ENCODE measurements around the gene SLC25A48. TPM values are rescaled to one million over a fixed set of nuclear protein-coding genes. Genes with fewer than 3 reads are reported as not detected.

The SLC25A48 gene
- total RNA-seq, 1 donor from 2014 or later = not detected

GRCh38 chr5:135840959-135841358 is 6.5 kb downstream of the SLC25A48 start:
- TF ChIP-seq CTCF (IDR thresholded peaks at IDR 0.05) = no peak
- Mint-ChIP-seq H3K36me3 (ENCODE audit: unreplicated experiment) (no peaks in the 10 kb centered on the region), H3K4me3 (ENCODE audit: unreplicated experiment) (no peak overlapping the region), H3K27me3 (ENCODE audit: unreplicated experiment) (peaks cover 70% of the 10 kb centered on the region), H3K4me1 (ENCODE audit: unreplicated experiment) (no peaks in the 10 kb centered on the region), H3K9me3 (ENCODE audit: unreplicated experiment) (no peaks in the 10 kb centered on the region), H3K27ac (ENCODE audit: unreplicated experiment) (no peak overlapping the region)
- DNase-seq (ENCODE audit: extremely low spot score, unreplicated experiment) = no peak

GRCh38 chr5:135842737-135843136 is 8.3 kb downstream of the SLC25A48 start:
- no peaks in the 10 kb centered on the region for H3K4me1 Mint-ChIP-seq (ENCODE audit: unreplicated experiment)
- no peaks in the 10 kb centered on the region for H3K36me3 Mint-ChIP-seq (ENCODE audit: unreplicated experiment)
- TF ChIP-seq CTCF (IDR thresholded peaks at IDR 0.05) = no peak
- no peak overlapping the region for H3K4me3 Mint-ChIP-seq (ENCODE audit: unreplicated experiment)
- no peak overlapping the region for H3K27ac Mint-ChIP-seq (ENCODE audit: unreplicated experiment)
- H3K9me3 Mint-ChIP-seq (ENCODE audit: unreplicated experiment) = no peaks in the 10 kb centered on the region
- peaks cover 60% of the 10 kb centered on the region for H3K27me3 Mint-ChIP-seq (ENCODE audit: unreplicated experiment)
- DNase-seq (ENCODE audit: extremely low spot score, unreplicated experiment) = no peak

- TF ChIP-seq CTCF (IDR thresholded peaks at IDR 0.05) = no peak
- Mint-ChIP-seq H3K27ac (ENCODE audit: unreplicated experiment) (no peak overlapping the region), H3K27me3 (ENCODE audit: unreplicated experiment) (peaks cover 54% of the 10 kb centered on the region)
Observed at GRCh38 chr5:135843571-135844337, 9.3 kb downstream of the SLC25A48 start.

GRCh38 chr5:135846311-135846710 is 11.8 kb downstream of the SLC25A48 start:
- H3K4me1 Mint-ChIP-seq (ENCODE audit: unreplicated experiment) = no peaks in the 10 kb centered on the region
- no peaks in the 10 kb centered on the region for H3K36me3 Mint-ChIP-seq (ENCODE audit: unreplicated experiment)
- DNase-seq (ENCODE audit: extremely low spot score, unreplicated experiment) = no peak
- no peak overlapping the region for H3K27ac Mint-ChIP-seq (ENCODE audit: unreplicated experiment)
- H3K27me3 Mint-ChIP-seq (ENCODE audit: unreplicated experiment) = peaks cover 36% of the 10 kb centered on the region
- TF ChIP-seq CTCF (IDR thresholded peaks at IDR 0.05) = no peak
- H3K9me3 Mint-ChIP-seq (ENCODE audit: unreplicated experiment) = no peaks in the 10 kb centered on the region
- no peak overlapping the region for H3K4me3 Mint-ChIP-seq (ENCODE audit: unreplicated experiment)

More at GRCh38 chr5:135843571-135844337, 9.3 kb downstream of the SLC25A48 start:
- Mint-ChIP-seq H3K4me3 (ENCODE audit: unreplicated experiment) (no peak overlapping the region), H3K36me3 (ENCODE audit: unreplicated experiment) (no peaks in the 10 kb centered on the region), H3K4me1 (ENCODE audit: unreplicated experiment) (no peaks in the 10 kb centered on the region), H3K9me3 (ENCODE audit: unreplicated experiment) (no peaks in the 10 kb centered on the region)
- no peak for DNase-seq (ENCODE audit: extremely low spot score, unreplicated experiment)

- Mint-ChIP-seq H3K36me3 (ENCODE audit: unreplicated experiment) (no peaks in the 10 kb centered on the region), H3K27ac (ENCODE audit: unreplicated experiment) (no peak overlapping the region), H3K4me3 (ENCODE audit: unreplicated experiment) (no peak overlapping the region), H3K27me3 (ENCODE audit: unreplicated experiment) (peaks cover 23% of the 10 kb centered on the region), H3K4me1 (ENCODE audit: unreplicated experiment) (no peaks in the 10 kb centered on the region), H3K9me3 (ENCODE audit: unreplicated experiment) (no peaks in the 10 kb centered on the region)
- no peak for TF ChIP-seq CTCF (IDR thresholded peaks at IDR 0.05)
- DNase-seq (ENCODE audit: extremely low spot score, unreplicated experiment) = no peak
Observed at GRCh38 chr5:135847976-135848375, 13.5 kb downstream of the SLC25A48 start.

Data from osteocyte (in vitro differentiated cells).